HG03103 (cell line): Measurements from ENCODE around the gene TBP.
"Not testable (repeated sequence)": the region's sequence is repeated elsewhere in the genome, so short reads cannot be mapped to it uniquely, and the experiment has no call there.

Source experiments
- ATAC-seq: cut with Tn5 transposase; IDR thresholded peaks from one replicate; pipeline ENCODE4 v1.9.1; 2021; ENCODE audit warnings: low read depth; ENCODE audit not compliant: unreplicated experiment

The TBP gene

GRCh38 chr6:170597278-170597677 is 43.1 kb downstream of the TBP start:
- ATAC-seq, result no peak

- ATAC-seq, result no peak
These were observed 51.5 kb downstream of the TBP start for GRCh38 chr6:170605574-170606259.

GRCh38 chr6:170609225-170609624 is 55.1 kb downstream of the TBP start:
- ATAC-seq, result not testable (repeated sequence)

- not testable (repeated sequence) for ATAC-seq
These were observed 58.2 kb downstream of the TBP start for GRCh38 chr6:170612256-170612804.

GRCh38 chr6:170616020-170616554 is 61.9 kb downstream of the TBP start:
- not testable (repeated sequence) for ATAC-seq
